Sigmoid colon (tissue), 7 donors: ENCODE results near the gene TGM3. TPM values are rescaled to one million over a fixed set of nuclear protein-coding genes. Genes with fewer than 3 reads are reported as not detected.

Experiments
- DNase-seq: peaks from one replicate; pipeline ENCODE4 v3.0.0-alpha.2; 2019
- H3K27ac ChIP-seq, 4 donors: fragments of 200-600 bp; sonication (generic); one replicate each; pipeline ENCODE4 v1.5.1; 2016 to 2019; ENCODE audit warnings: mild to moderate bottlenecking in 1 of 4
- H3K27me3 ChIP-seq, 3 donors: fragments of 200-600 bp; sonication (generic); one replicate each; pipeline ENCODE4 v1.5.1; 2019; ENCODE audit warnings: mild to moderate bottlenecking in 1 of 3
- H3K36me3 ChIP-seq, 4 donors: fragments of 200-600 bp; sonication (generic); one replicate each; pipeline ENCODE4 v1.5.1; 2016 to 2019
- H3K4me1 ChIP-seq, 4 donors: fragments of 200-600 bp; sonication (generic); one replicate each; pipeline ENCODE4 v1.5.1; 2017 to 2019
- H3K4me3 ChIP-seq, 4 donors: fragments of 200-600 bp; sonication (generic); one replicate each; pipeline ENCODE4 v1.5.1; 2017 to 2019; ENCODE audit warnings: mild to moderate bottlenecking in 2 of 4, moderate library complexity in 1 of 4
- H3K9me3 ChIP-seq, 4 donors: fragments of 200-600 bp in 3 of 4; sonication (generic) in 3 of 4; one replicate each; pipeline versions ENCODE4 v1.5.1 to v1.6.1; 2013 to 2019
- EP300 ChIP-seq, 4 donors: sonication (generic); formaldehyde crosslinking; IDR thresholded peaks; one replicate each; pipeline ENCODE4 v1.6.1; 2017; ENCODE audit warnings: antibody characterized with exemption in 4 of 4
- POLR2A ChIP-seq, 2 donors: fragments of 450-650 bp; IDR thresholded peaks; one replicate each; pipeline ENCODE4 v1.6.1; 2016; ENCODE audit warnings: antibody characterized with exemption in 2 of 2, mild to moderate bottlenecking in 2 of 2, moderate library complexity in 2 of 2
- POLR2AphosphoS5 ChIP-seq, 4 donors: sonication (generic); formaldehyde crosslinking; IDR thresholded peaks; one replicate each; pipeline ENCODE4 v1.6.1; 2017; ENCODE audit warnings: antibody characterized with exemption in 4 of 4
- WGBS, 2 donors: extraction: QIAGEN DNeasy Blood & Tissue Kit; methylation state at CpG; one replicate each; pipeline ENCODE4 v1.1.7; 2013; 5-methylcytosine and 5-hydroxymethylcytosine counted together
- intact Hi-C: fragments of 100-400 bp; cut with DNase I; formaldehyde crosslinking; loops from one replicate; pipeline ENCODE4 v1.15.1; 2023
- polyA plus RNA-seq, 3 donors: library from polyadenylated mRNA; stranded (reverse); fragments of 200-250 nt; gene quantifications; one replicate each; pipeline ENCODE4 v1.2.3, GENCODE V29; 2013
- total RNA-seq, 4 donors: library from RNA; depleted of rRNA; stranded (reverse); fragments of >200 nt; gene quantifications; one replicate each; pipeline ENCODE4 v1.1.0, GENCODE V29; 2016
- TF ChIP-seq, protein P1 (sequence below), 4 experiments: fragments of 450-650 bp in 3 of 4; fragments of 200-600 bp in 1 of 4; IDR thresholded peaks; one replicate each; pipeline ENCODE4 v1.5.1; 2016 to 2019; ENCODE audit warnings: antibody characterized with exemption in 4 of 4, mild to moderate bottlenecking in 3 of 4, moderate library complexity in 2 of 4
- donor health status: healthy with polysubstance abuse.
- donor health status: Bipolar disorder and iron deficiency.
- donor health status: healthy.

TGM3 gene
- total and polyA plus RNA-seq, 7 donors: 0.23 to 3.0 (median 0.42) TPM; not detected in 4

- no peak for TF ChIP-seq POLR2A (IDR thresholded peaks at IDR 0.05)
- no peak for TF ChIP-seq EP300 (IDR thresholded peaks at IDR 0.05)
- TF ChIP-seq, protein P1, sequence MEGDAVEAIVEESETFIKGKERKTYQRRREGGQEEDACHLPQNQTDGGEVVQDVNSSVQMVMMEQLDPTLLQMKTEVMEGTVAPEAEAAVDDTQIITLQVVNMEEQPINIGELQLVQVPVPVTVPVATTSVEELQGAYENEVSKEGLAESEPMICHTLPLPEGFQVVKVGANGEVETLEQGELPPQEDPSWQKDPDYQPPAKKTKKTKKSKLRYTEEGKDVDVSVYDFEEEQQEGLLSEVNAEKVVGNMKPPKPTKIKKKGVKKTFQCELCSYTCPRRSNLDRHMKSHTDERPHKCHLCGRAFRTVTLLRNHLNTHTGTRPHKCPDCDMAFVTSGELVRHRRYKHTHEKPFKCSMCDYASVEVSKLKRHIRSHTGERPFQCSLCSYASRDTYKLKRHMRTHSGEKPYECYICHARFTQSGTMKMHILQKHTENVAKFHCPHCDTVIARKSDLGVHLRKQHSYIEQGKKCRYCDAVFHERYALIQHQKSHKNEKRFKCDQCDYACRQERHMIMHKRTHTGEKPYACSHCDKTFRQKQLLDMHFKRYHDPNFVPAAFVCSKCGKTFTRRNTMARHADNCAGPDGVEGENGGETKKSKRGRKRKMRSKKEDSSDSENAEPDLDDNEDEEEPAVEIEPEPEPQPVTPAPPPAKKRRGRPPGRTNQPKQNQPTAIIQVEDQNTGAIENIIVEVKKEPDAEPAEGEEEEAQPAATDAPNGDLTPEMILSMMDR (IDR thresholded peaks at IDR 0.05): no peak
- TF ChIP-seq POLR2AphosphoS5 (IDR thresholded peaks at IDR 0.05): no peak
- Histone ChIP-seq H3K4me3 (no peak overlapping the region), H3K4me1 (no peaks in the 10 kb centered on the region), H3K9me3 (no peaks in the 10 kb centered on the region), H3K27ac (no peak overlapping the region), H3K36me3 (no peaks in the 10 kb centered on the region), H3K27me3 (no peaks in the 10 kb centered on the region)
- intact Hi-C loops: no loop called here
- DNase-seq: no peak
- WGBS, 2 donors: 18 to 59% methylated on average over 1 of the region's 1 CpG
These were observed 19.8 kb upstream of the TGM3 start for GRCh38 chr20:2276015-2276414.

- Histone ChIP-seq H3K36me3 (no peaks in the 10 kb centered on the region), H3K9me3 (no peaks in the 10 kb centered on the region), H3K27me3 (no peaks in the 10 kb centered on the region), H3K4me1 (no peaks in the 10 kb centered on the region), H3K27ac (no peak overlapping the region), H3K4me3 (no peak overlapping the region)
- intact Hi-C loops: no loop called here
- DNase-seq: no peak
- WGBS, 2 donors: 69 to 82% methylated on average over 5 of the region's 5 CpGs
- no peak for TF ChIP-seq POLR2A (IDR thresholded peaks at IDR 0.05)
- no peak for TF ChIP-seq POLR2AphosphoS5 (IDR thresholded peaks at IDR 0.05)
These were observed 16.5 kb upstream of the TGM3 start for GRCh38 chr20:2279253-2279779.

GRCh38 chr20:2280082-2280481 is 15.7 kb upstream of the TGM3 start:
- H3K36me3 ChIP-seq: no peaks in the 10 kb centered on the region
- H3K27ac ChIP-seq: no peak overlapping the region
- no peak overlapping the region for H3K4me3 ChIP-seq
- TF ChIP-seq, protein P1 (IDR thresholded peaks at IDR 0.05): no peak
- 80 to 90% methylated on average over 6 of the region's 6 CpGs for WGBS, 2 donors
- intact Hi-C loops: no loop called here
- H3K9me3 ChIP-seq: no peaks in the 10 kb centered on the region
- H3K4me1 ChIP-seq: no peaks in the 10 kb centered on the region
- DNase-seq: no peak
- H3K27me3 ChIP-seq: no peaks in the 10 kb centered on the region

DNA sequence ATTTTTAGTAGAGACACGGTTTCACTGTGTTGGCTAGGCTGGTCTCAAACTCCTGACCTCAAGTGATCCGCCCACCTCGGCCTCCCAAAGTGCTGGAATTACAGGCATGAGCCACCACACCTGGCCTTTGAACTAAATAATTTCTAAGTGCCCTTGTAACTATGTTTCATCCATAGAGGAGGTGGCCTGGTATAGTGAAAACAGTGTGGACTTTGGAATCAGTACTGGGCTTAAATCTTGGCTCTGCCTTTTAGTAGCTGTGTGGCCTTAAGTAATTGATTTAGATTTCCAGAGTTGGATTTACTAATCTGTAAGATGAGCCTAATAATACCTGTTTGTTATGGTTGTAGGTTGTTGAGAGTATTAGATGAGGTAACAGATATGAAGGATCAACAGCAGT is 14.2 kb upstream of the TGM3 start:
- WGBS, 2 donors: 61 to 86% methylated on average over 3 of the region's 3 CpGs
- H3K4me1 ChIP-seq: no peaks in the 10 kb centered on the region
- no peaks in the 10 kb centered on the region for H3K27me3 ChIP-seq
- H3K9me3 ChIP-seq: no peaks in the 10 kb centered on the region
- intact Hi-C loops: no loop called here
- H3K4me3 ChIP-seq: no peak overlapping the region
- H3K27ac ChIP-seq: no peak overlapping the region
- DNase-seq: no peak
- TF ChIP-seq, protein P1 (IDR thresholded peaks at IDR 0.05): no peak
- TF ChIP-seq POLR2AphosphoS5 (IDR thresholded peaks at IDR 0.05) (no peak), POLR2A (IDR thresholded peaks at IDR 0.05) (no peak), EP300 (IDR thresholded peaks at IDR 0.05) (no peak)
- no peaks in the 10 kb centered on the region for H3K36me3 ChIP-seq

DNA sequence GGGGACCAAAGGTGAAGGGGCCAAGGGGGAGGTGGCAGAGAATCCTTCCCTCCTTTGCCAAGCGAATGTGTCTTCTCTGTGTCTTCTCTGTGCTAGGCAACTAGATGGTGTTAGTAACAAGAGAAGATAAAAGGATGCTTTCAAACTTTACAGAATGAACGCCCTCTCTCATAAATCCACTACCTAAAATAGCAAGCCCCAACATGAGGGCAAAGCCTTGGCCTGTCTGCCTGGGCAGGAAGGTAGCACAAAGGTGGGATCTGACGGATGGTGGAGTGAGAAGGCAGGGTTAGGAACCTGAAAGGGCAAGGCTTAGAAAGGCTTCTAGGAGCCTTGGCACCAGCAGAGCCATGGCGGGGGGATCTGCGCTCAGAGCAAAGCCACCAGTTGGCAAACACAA is 13.6 kb upstream of the TGM3 start:
- intact Hi-C loops: no loop called here
- Histone ChIP-seq H3K36me3 (no peaks in the 10 kb centered on the region), H3K27ac (no peak overlapping the region), H3K4me1 (no peaks in the 10 kb centered on the region), H3K27me3 (no peaks in the 10 kb centered on the region), H3K9me3 (no peaks in the 10 kb centered on the region), H3K4me3 (no peak overlapping the region)
- no peak for DNase-seq
- TF ChIP-seq EP300 (IDR thresholded peaks at IDR 0.05) (no peak), POLR2A (IDR thresholded peaks at IDR 0.05) (no peak)
- TF ChIP-seq, protein P1 (IDR thresholded peaks at IDR 0.05): no peak
- 93 to 94% methylated on average over 5 of the region's 5 CpGs for WGBS, 2 donors
